Endothelial cell of umbilical vein (primary cell): ENCODE measurements around the gene WASF2. TPM values are rescaled to one million over a fixed set of nuclear protein-coding genes. Genes with fewer than 3 reads are reported as not detected.

ENCODE experiments used
- BruUV-seq: library from RNA; stranded (reverse); fragments of 400-500 nt; replicated peaks from 2 replicates; lab custom pipeline; 2021; lab: Mats Ljungman, UMichigan
- CTCF ChIA-PET: fragments of 300-600, 350-600 bp; sonication (Branson Sonifier 250); formaldehyde crosslinking; loops from one replicate; lab custom pipeline; 2021; ENCODE audit warnings: antibody characterized with exemption, inconsistent platforms; lab: Charles Lee
- POLR2A ChIA-PET: fragments of 300-600, 350-600 bp; sonication (Branson Sonifier 250); formaldehyde crosslinking; loops from one replicate; lab custom pipeline; 2021; ENCODE audit warnings: antibody characterized with exemption, inconsistent platforms; lab: Charles Lee
- DNase-seq: peaks from one replicate; pipeline ENCODE4 v3.0.0-alpha.2; 2011; ENCODE audit warnings: low read depth, low spot score
- FAIRE-seq: peaks from 2 replicates; lab custom pipeline; 2011; peaks lifted over from hg19 to GRCh38; lab: Jason Lieb, UNC
- H2AFZ ChIP-seq: 2 replicates; pipeline ENCODE4 v1.6.0; 2012; ENCODE audit warnings: low read depth, low read length, control low read depth, inconsistent platforms
- H3K27ac ChIP-seq: 2 replicates; pipeline ENCODE4 v1.5.1; 2011; ENCODE audit warnings: low read depth, mild to moderate bottlenecking, control low read depth, low read length, moderate library complexity; ENCODE audit not compliant: insufficient read depth
- H3K27me3 ChIP-seq, 2 experiments: 2 replicates each; pipeline versions ENCODE4 v1.6.0 to v1.6.1; 2011; ENCODE audit warnings: low read length in 2 of 2, mixed read lengths in 1 of 2; ENCODE audit not compliant: control insufficient read depth in 2 of 2, insufficient read depth in 2 of 2
- H3K36me3 ChIP-seq, 2 experiments: 2 replicates in 1 of 2; 3 replicates in 1 of 2; pipeline ENCODE4 v1.5.1; 2011; ENCODE audit warnings: low read length in 2 of 2, mild to moderate bottlenecking in 1 of 2, moderate library complexity in 1 of 2; ENCODE audit not compliant: control insufficient read depth in 2 of 2, insufficient read depth in 2 of 2; ENCODE audit errors: extremely low read depth in 1 of 2
- H3K4me1 ChIP-seq: 3 replicates; pipeline ENCODE4 v1.5.1; 2011; ENCODE audit warnings: mild to moderate bottlenecking, low read length; ENCODE audit not compliant: control insufficient read depth, insufficient read depth; ENCODE audit errors: extremely low read depth
- H3K4me2 ChIP-seq: 2 replicates; pipeline ENCODE4 v1.6.1; 2011; ENCODE audit warnings: low read length, control low read depth, mixed read lengths; ENCODE audit not compliant: insufficient read depth
- H3K4me3 ChIP-seq, 3 experiments: fragments of 200-600 bp in 1 of 3; sonication (generic), shearing (Covaris generic) in 1 of 3; replicated peaks in 1 of 3; 2 replicates each; pipeline ENCODE4 v1.5.1; 2011 to 2016; ENCODE audit warnings: control low read depth in 3 of 3, low read length in 3 of 3, mild to moderate bottlenecking in 2 of 3, inconsistent platforms in 1 of 3, low read depth in 1 of 3, moderate library complexity in 1 of 3; ENCODE audit not compliant: insufficient read depth in 1 of 3
- H3K79me2 ChIP-seq: 2 replicates; pipeline ENCODE4 v1.6.0; 2012; ENCODE audit warnings: low read length, inconsistent platforms; ENCODE audit not compliant: control insufficient read depth, insufficient read depth
- H3K9ac ChIP-seq: replicated peaks from 2 replicates; pipeline ENCODE3; 2011; ENCODE audit warnings: low read length, control low read depth; ENCODE audit not compliant: insufficient read depth; ENCODE audit errors: extremely low read depth
- H3K9me1 ChIP-seq: replicated peaks from 3 replicates; pipeline ENCODE4 v1.6.0; 2011; ENCODE audit warnings: mild to moderate bottlenecking, low read length; ENCODE audit not compliant: control insufficient read depth, insufficient read depth; ENCODE audit errors: extremely low read depth
- H3K9me3 ChIP-seq: replicated peaks from 2 replicates; pipeline ENCODE4 v1.5.1; 2012; ENCODE audit warnings: low read length, inconsistent platforms; ENCODE audit not compliant: control insufficient read depth, insufficient read depth
- H4K20me1 ChIP-seq: replicated peaks from 2 replicates; pipeline ENCODE3; 2011; ENCODE audit warnings: mild to moderate bottlenecking, low read length; ENCODE audit not compliant: control insufficient read depth, insufficient read depth; ENCODE audit errors: extremely low read depth
- EZH2 ChIP-seq: IDR thresholded peaks from 2 replicates; pipeline ENCODE4 v1.6.1; 2012; ENCODE audit warnings: borderline replicate concordance, low read depth, mild to moderate bottlenecking, moderate library complexity, low read length, inconsistent platforms; ENCODE audit not compliant: severe bottlenecking
- FOS ChIP-seq: IDR thresholded peaks from 2 replicates; pipeline ENCODE4 v1.6.1; 2011; ENCODE audit warnings: mild to moderate bottlenecking, low read length, moderate library complexity, borderline replicate concordance; ENCODE audit not compliant: insufficient read depth
- GATA2 ChIP-seq: IDR thresholded peaks from 2 replicates; pipeline ENCODE4 v1.7.0; 2011; ENCODE audit warnings: low read depth, mild to moderate bottlenecking, moderate library complexity, mixed read lengths, low read length; ENCODE audit not compliant: insufficient read length, insufficient read depth
- JUN ChIP-seq: IDR thresholded peaks from 2 replicates; pipeline ENCODE4 v1.6.1; 2011; ENCODE audit warnings: borderline replicate concordance, low read depth; ENCODE audit not compliant: insufficient read length, insufficient read depth
- MYC ChIP-seq: IDR thresholded peaks from one replicate; pipeline ENCODE4 v1.6.1; 2011; ENCODE audit warnings: mild to moderate bottlenecking, low read depth, low read length
- POLR2A ChIP-seq: IDR thresholded peaks from 2 replicates; pipeline ENCODE4 v1.6.1; 2012; ENCODE audit warnings: low read depth, mild to moderate bottlenecking, control low read depth, low read length
- POLR2AphosphoS5 ChIP-seq: IDR thresholded peaks from 2 replicates; pipeline ENCODE4 v1.6.1; 2012; ENCODE audit warnings: low read depth, mild to moderate bottlenecking, control low read depth, low read length, moderate library complexity; ENCODE audit not compliant: insufficient read depth
- dilution Hi-C: fragments of 300-500 bp; cut with MboI; formaldehyde crosslinking; loops from one replicate; pipeline ENCODE4 v1.15.0; 2019; ENCODE audit warnings: low sequenced_read_pairs; ENCODE audit not compliant: extremely low pct_ligation_motif_present
- intact Hi-C: fragments of 100-400 bp; cut with micrococcal nuclease; formaldehyde crosslinking; loops from one replicate; pipeline ENCODE4 v1.10.0; 2022
- polyA plus RNA-seq, 4 experiments: library from polyadenylated mRNA; depleted of rRNA in 3 of 4; stranded (reverse) in 3 of 4; unstranded in 1 of 4; fragments of >200 nt; gene quantifications; 2 replicates each; pipeline versions ENCODE4 v1.2.1 to v1.2.3, GENCODE V29; 2011 to 2012; ENCODE audit warnings: missing spikeins in 1 of 4
- total RNA-seq: library from RNA; stranded (reverse); gene quantifications from 2 replicates; pipeline ENCODE4 v1.2.3, GENCODE V29; 2021
- TF ChIP-seq, protein P1 (sequence below), 2 donors: IDR thresholded peaks; 1 replicate in 1 of 2; 2 replicates in 1 of 2; pipeline ENCODE4 v1.5.1; 2011; ENCODE audit warnings: low read length in 2 of 2, mild to moderate bottlenecking in 2 of 2, moderate library complexity in 2 of 2, control low read depth in 1 of 2, inconsistent platforms in 1 of 2, low read depth in 1 of 2; ENCODE audit not compliant: insufficient read depth in 1 of 2; ENCODE audit errors: extremely low read depth in 1 of 2
- TF ChIP-seq, protein P2 (sequence below): IDR thresholded peaks from 2 replicates; pipeline ENCODE4 v1.6.1; 2011; ENCODE audit not compliant: insufficient read depth, insufficient read length

WASF2 gene
- total and polyA plus RNA-seq, 2 donors (not counting 3 experiments of a cell fraction or from before 2014, with no cell fraction given), result 76.9 to 172 TPM

DNA sequence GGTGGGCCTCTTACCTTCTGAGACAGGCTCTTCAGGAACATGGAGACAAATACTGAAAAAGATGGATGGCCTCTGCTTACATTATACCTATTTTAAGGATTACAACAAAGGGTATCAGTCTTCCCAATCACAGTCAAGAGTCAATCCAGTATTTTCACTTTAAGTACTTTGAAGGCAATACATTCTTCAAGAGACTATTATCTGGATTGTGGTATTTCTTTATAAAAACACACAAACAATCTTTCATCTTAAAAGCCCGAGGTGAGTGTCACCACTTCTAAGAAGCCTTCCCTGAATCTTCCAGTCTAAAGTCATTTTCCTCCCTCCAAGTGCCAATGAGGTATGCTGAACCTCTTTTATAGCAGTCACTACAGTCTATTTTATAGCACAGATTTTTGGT, 45.3 kb downstream of the WASF2 start:
- Histone ChIP-seq H3K4me3 (no peak overlapping the region), H3K4me2 (no peak overlapping the region), H3K9ac (no peak overlapping the region), H2AFZ (no peak overlapping the region), H4K20me1 (peaks cover 9% of the 10 kb centered on the region), H3K79me2 (peaks cover 52% of the 10 kb centered on the region), H3K27me3 (no peaks in the 10 kb centered on the region), H3K36me3 (peaks cover 2 to 7% of the 10 kb centered on the region in 2 experiments), H3K27ac (no peak overlapping the region), H3K4me1 (no peaks in the 10 kb centered on the region), H3K9me3 (no peaks in the 10 kb centered on the region), H3K9me1 (no peaks in the 10 kb centered on the region)
- DNase-seq (no peak), FAIRE-seq (no peak)
- POLR2A ChIA-PET, result no interaction called here
- CTCF ChIA-PET, result interaction anchor here (1.4 kb wide), 1 partner anchor 15 kb away, joined by 4 read pairs; no protein-coding TSS in a partner anchor
- dilution Hi-C loops, result no loop called here
- intact Hi-C loops, result no loop called here
- TF ChIP-seq, protein P1, sequence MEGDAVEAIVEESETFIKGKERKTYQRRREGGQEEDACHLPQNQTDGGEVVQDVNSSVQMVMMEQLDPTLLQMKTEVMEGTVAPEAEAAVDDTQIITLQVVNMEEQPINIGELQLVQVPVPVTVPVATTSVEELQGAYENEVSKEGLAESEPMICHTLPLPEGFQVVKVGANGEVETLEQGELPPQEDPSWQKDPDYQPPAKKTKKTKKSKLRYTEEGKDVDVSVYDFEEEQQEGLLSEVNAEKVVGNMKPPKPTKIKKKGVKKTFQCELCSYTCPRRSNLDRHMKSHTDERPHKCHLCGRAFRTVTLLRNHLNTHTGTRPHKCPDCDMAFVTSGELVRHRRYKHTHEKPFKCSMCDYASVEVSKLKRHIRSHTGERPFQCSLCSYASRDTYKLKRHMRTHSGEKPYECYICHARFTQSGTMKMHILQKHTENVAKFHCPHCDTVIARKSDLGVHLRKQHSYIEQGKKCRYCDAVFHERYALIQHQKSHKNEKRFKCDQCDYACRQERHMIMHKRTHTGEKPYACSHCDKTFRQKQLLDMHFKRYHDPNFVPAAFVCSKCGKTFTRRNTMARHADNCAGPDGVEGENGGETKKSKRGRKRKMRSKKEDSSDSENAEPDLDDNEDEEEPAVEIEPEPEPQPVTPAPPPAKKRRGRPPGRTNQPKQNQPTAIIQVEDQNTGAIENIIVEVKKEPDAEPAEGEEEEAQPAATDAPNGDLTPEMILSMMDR (IDR thresholded peaks at IDR 0.05; ENCODE audit: extremely low read depth in 1 of 2, insufficient read depth in 1 of 2, low read depth in 1 of 2, low read length in 2 of 2), result no peak
- TF ChIP-seq POLR2AphosphoS5 (no peak), MYC (no peak), EZH2 (no peak)
- TF ChIP-seq, protein P2, sequence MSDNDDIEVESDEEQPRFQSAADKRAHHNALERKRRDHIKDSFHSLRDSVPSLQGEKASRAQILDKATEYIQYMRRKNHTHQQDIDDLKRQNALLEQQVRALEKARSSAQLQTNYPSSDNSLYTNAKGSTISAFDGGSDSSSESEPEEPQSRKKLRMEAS, result no peak
- BruUV-seq, result no TSS peak

DNA sequence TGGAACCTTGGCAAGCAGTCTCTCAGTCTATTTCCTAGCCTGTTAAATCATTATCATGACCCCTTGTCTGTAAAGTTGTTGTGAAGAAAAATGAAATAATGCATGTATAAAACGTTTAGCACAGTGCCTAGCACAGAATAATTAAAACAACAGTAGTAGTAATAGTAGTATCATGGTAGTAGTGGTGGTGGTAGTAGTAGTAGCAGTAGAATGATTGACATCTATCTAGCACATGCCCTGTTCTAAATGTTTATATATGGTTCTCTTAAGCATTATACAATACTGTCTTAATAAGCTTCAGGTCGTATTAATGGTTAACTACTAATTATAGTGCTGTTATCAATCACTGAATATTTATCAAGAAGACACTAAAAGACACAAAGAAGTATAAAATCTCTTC, 50.8 kb downstream of the WASF2 start:
- Histone ChIP-seq H3K9me3 (no peaks in the 10 kb centered on the region), H3K4me2 (no peak overlapping the region), H3K9me1 (no peaks in the 10 kb centered on the region), H3K79me2 (peaks cover 59% of the 10 kb centered on the region), H3K36me3 (peaks cover 0 to 2% of the 10 kb centered on the region in 2 experiments), H3K27ac (no peak overlapping the region), H3K4me1 (peaks cover 21% of the 10 kb centered on the region), H2AFZ (no peak overlapping the region), H4K20me1 (no peaks in the 10 kb centered on the region), H3K27me3 (no peaks in the 10 kb centered on the region), H3K9ac (no peak overlapping the region), H3K4me3 (no peak overlapping the region)
- intact Hi-C loops (no loop called here), dilution Hi-C loops (no loop called here)
- BruUV-seq, result no TSS peak
- ChIA-PET POLR2A (no interaction called here), CTCF (interaction anchor here (1.4 to 3.1 kb wide), 6 partner anchors 9 to 118 kb away, joined by 3 to 10 read pairs (median 4); no protein-coding TSS in a partner anchor)
- FAIRE-seq, result no peak
- DNase-seq, result no peak
- TF ChIP-seq GATA2 (no peak), POLR2A (no peak), MYC (no peak), FOS (no peak), JUN (no peak), POLR2AphosphoS5 (no peak), EZH2 (no peak)
- TF ChIP-seq, protein P1 (IDR thresholded peaks at IDR 0.05; ENCODE audit: extremely low read depth in 1 of 2, insufficient read depth in 1 of 2, low read depth in 1 of 2, low read length in 2 of 2), result no peak
- TF ChIP-seq, protein P2, result no peak
